ENCODE results near the gene SMIM5. TPM values are rescaled to one million over a fixed set of nuclear protein-coding genes. Genes with fewer than 3 reads are reported as not detected.

SMIM5 gene
- total RNA-seq, 1 donor from 2014 or later = not detected

GRCh38 chr17:75661531-75661930 lies 28.3 kb downstream of the SMIM5 start:
- no peak for DNase-seq (ENCODE audit: low spot score in 2 of 2)
- Histone ChIP-seq H3K27ac (no peak overlapping the region), H3K9me3 (no peaks in the 10 kb centered on the region), H3K27me3 (no peaks in the 10 kb centered on the region), H3K4me1 (peaks cover 5 to 8% of the 10 kb centered on the region in 2 donors), H3K4me3 (no peak overlapping the region), H3K36me3 (peaks cover 32 to 34% of the 10 kb centered on the region in 2 donors)
- intact Hi-C loops (cut with DNase I) = loop anchor here (10.0 kb wide), 1 partner anchor 213 kb away; the partner anchor contains the start of gene TRIM47
- TF ChIP-seq, protein P1, sequence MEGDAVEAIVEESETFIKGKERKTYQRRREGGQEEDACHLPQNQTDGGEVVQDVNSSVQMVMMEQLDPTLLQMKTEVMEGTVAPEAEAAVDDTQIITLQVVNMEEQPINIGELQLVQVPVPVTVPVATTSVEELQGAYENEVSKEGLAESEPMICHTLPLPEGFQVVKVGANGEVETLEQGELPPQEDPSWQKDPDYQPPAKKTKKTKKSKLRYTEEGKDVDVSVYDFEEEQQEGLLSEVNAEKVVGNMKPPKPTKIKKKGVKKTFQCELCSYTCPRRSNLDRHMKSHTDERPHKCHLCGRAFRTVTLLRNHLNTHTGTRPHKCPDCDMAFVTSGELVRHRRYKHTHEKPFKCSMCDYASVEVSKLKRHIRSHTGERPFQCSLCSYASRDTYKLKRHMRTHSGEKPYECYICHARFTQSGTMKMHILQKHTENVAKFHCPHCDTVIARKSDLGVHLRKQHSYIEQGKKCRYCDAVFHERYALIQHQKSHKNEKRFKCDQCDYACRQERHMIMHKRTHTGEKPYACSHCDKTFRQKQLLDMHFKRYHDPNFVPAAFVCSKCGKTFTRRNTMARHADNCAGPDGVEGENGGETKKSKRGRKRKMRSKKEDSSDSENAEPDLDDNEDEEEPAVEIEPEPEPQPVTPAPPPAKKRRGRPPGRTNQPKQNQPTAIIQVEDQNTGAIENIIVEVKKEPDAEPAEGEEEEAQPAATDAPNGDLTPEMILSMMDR (IDR thresholded peaks at IDR 0.05) = no peak

GRCh38 chr17:75662511-75662910 lies 29.3 kb downstream of the SMIM5 start:
- intact Hi-C loops (cut with DNase I) = loop anchor here (10.0 kb wide), 1 partner anchor 212 kb away; the partner anchor contains the start of gene TRIM47
- no peaks in the 10 kb centered on the region for H3K27me3 ChIP-seq
- no peak overlapping the region for H3K4me3 ChIP-seq
- peaks cover 25 to 28% of the 10 kb centered on the region in 2 donors for H3K36me3 ChIP-seq
- no peak for DNase-seq (ENCODE audit: low spot score in 2 of 2)
- TF ChIP-seq, protein P1 (IDR thresholded peaks at IDR 0.05) = no peak
- no peak overlapping the region for H3K27ac ChIP-seq
- no peaks in the 10 kb centered on the region for H3K9me3 ChIP-seq
- H3K4me1 ChIP-seq = peaks cover 5 to 8% of the 10 kb centered on the region in 2 donors

DNA sequence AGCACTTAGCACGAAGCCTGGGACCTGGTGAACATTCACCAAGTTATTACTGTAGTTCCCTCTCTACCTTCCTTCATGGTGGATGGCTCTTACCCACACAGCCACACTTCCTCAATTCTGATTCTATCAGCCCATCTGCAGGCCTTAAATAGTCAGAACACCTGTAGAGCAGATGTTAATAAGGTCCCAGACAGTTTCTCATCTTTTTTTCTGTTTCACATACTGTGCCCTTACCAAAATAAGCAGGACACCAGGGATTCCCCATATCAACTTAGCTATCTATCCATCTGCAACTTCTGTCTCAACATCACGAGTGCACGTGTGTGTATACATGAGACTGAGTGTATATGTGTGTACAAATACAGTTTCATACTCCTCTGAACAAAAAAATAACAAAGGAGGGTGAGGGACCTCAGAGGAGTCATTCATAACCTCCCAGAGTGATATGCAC lies 30.9 kb downstream of the SMIM5 start:
- intact Hi-C loops (cut with DNase I) = loop anchor here (10.0 kb wide), 1 partner anchor 211 kb away; the partner anchor contains the start of gene TRIM47
- Histone ChIP-seq H3K4me3 (no peak overlapping the region), H3K27me3 (no peaks in the 10 kb centered on the region), H3K4me1 (peaks cover 10 to 16% of the 10 kb centered on the region in 2 donors), H3K27ac (no peak overlapping the region), H3K9me3 (no peaks in the 10 kb centered on the region), H3K36me3 (peaks cover 19 to 27% of the 10 kb centered on the region in 2 donors)
- no peak for DNase-seq (ENCODE audit: low spot score in 2 of 2)
- TF ChIP-seq, protein P1 (IDR thresholded peaks at IDR 0.05) = no peak

DNA sequence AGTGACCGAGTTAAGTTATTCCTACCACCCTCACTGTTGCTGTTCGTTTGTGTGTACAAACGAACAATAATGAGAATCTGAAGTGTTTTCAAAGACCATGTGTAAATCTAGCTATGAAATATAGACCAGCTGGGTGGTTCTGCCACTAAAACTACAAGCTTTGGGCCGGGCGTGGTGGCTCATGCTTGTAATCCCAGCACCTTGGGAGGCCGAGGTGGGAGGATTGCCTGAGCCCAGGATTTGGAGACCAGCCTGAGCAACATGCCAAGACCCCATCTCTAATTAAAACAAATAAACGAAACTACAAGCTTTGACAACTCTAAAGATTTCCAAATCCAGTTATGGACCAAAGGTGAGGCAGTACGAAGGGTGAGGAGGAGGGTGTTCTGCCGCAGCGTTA lies 32.7 kb downstream of the SMIM5 start:
- DNase-seq (ENCODE audit: low spot score in 2 of 2) = no peak
- Histone ChIP-seq H3K9me3 (no peaks in the 10 kb centered on the region), H3K4me1 (peaks cover 10 to 16% of the 10 kb centered on the region in 2 donors), H3K4me3 (peak overlapping the region; percentile 81 to 82), H3K36me3 (peaks cover 29 to 38% of the 10 kb centered on the region in 2 donors), H3K27ac (no peak overlapping the region), H3K27me3 (no peaks in the 10 kb centered on the region)
- TF ChIP-seq, protein P1 (IDR thresholded peaks at IDR 0.05) = no peak
- intact Hi-C loops (cut with DNase I) = loop anchor here (10.0 kb wide), 1 partner anchor 209 kb away; the partner anchor contains the start of gene TRIM47

DNA sequence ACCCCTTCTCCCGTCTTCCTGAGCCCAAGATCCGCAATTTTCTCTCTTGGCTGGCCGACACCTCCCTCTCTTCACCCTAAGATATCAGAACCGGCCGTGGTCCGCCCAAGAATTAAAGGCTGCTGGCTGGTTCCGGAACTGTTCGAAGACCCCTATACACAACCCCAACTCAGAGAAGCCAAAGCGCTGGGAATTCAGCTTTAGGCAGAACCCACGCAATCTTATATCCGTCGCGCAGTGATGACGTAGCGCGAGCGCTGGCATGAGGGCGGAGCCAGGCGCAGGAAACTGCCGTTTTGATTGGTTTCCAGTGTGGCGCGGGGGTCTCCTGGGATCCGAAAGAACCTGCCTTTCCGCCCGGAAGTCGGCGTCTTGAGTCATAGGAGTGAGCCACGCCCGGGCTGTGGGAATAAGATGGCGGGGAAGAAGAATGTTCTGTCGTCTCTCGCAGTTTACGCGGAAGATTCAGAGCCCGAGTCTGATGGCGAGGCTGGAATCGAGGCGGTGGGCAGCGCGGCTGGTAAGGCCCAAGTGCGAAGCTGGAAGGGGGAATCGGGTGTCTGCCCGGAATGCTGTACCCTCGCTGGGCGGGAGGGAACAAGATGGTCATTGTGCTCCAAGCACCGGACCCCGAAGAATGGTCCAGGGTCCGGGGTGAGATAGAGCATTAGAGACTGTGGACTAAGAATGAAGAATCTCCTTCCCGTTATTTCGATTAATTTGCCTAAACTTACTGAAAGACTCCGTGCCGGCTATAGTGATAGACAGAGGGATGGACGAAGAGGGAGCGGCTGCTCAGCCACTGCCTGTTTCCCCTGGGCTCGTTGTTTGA lies 33.9 kb downstream of the SMIM5 start, which contains the start of the genes RECQL5 and SAP30BP:
Gene RECQL5 (minus strand): TSS at position 196 of the 832 bp plus-strand sequence. CDS start 597 bp downstream, outside the sequence.
Gene SAP30BP (plus strand): TSS at position 380 of the 832 bp plus-strand sequence. CDS start 35 bp downstream, at position 415.
- Histone ChIP-seq H3K27ac (peak within 1 kb of the TSS; percentile 80 to 96), H3K27me3 (no peaks in the 10 kb centered on the region), H3K36me3 (peaks cover 32 to 38% of the 10 kb centered on the region in 2 donors), H3K9me3 (no peaks in the 10 kb centered on the region), H3K4me3 (peak within 1 kb of the TSS; percentile 81 to 82), H3K4me1 (peaks cover 10 to 16% of the 10 kb centered on the region in 2 donors)
- DNase-seq (ENCODE audit: low spot score in 2 of 2) = peak; percentile 88 to 99
- intact Hi-C loops (cut with DNase I) = loop anchor here (1.0 to 10.0 kb wide), 2 partner anchors 208 to 378 kb away; partner anchors contain the start of genes SLC25A19 and TRIM47
- TF ChIP-seq, protein P1 (IDR thresholded peaks at IDR 0.05) = no peak
